DOHH2 (cell line): ENCODE results near the gene FBXL2.

Source experiments
- EZH2phosphoT487 ChIP-seq: fragments of 200-600 bp; sonication (generic); IDR thresholded peaks from 2 replicates; pipeline ENCODE4 v1.6.1; 2017; ENCODE audit warnings: borderline replicate concordance, mild to moderate bottlenecking, antibody characterized with exemption, low read length, moderate library complexity, mixed read lengths
- TF ChIP-seq, protein P1 (sequence below): fragments of 200-600 bp; sonication (generic); IDR thresholded peaks from one replicate; pipeline ENCODE4 v1.5.1; 2014; ENCODE audit warnings: antibody characterized with exemption, mild to moderate bottlenecking, low read depth, low read length; ENCODE audit not compliant: poor library complexity, severe bottlenecking

DNA sequence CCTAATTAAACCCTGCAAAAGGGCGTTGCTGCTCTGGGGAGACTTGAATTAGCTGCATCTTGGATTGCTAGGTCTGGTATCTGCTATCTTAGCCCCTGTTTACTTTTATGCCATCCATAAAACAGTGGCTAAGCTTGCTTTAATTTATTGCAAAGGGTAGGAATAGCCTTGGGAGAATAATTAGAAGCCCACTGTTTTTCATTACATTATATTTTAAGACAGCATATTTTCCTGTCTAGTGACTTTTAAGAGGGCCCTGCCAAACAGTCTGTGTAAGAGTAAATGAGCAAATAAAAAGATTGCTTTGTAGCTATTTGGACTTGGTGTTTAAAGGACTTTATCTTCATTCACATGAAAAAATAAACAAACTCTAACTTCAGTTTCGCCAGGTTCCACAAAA, 41.2 kb upstream of the FBXL2 start:
- TF ChIP-seq, protein P1, sequence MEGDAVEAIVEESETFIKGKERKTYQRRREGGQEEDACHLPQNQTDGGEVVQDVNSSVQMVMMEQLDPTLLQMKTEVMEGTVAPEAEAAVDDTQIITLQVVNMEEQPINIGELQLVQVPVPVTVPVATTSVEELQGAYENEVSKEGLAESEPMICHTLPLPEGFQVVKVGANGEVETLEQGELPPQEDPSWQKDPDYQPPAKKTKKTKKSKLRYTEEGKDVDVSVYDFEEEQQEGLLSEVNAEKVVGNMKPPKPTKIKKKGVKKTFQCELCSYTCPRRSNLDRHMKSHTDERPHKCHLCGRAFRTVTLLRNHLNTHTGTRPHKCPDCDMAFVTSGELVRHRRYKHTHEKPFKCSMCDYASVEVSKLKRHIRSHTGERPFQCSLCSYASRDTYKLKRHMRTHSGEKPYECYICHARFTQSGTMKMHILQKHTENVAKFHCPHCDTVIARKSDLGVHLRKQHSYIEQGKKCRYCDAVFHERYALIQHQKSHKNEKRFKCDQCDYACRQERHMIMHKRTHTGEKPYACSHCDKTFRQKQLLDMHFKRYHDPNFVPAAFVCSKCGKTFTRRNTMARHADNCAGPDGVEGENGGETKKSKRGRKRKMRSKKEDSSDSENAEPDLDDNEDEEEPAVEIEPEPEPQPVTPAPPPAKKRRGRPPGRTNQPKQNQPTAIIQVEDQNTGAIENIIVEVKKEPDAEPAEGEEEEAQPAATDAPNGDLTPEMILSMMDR: no peak
- no peak for TF ChIP-seq EZH2phosphoT487
